GM04503 (cell line): ENCODE results near the gene LRP8.

ENCODE experiments used
- DNase-seq: peaks from one replicate; pipeline ENCODE4 v3.0.0-alpha.2; 2012; ENCODE audit warnings: low read depth

Gene LRP8

DNA sequence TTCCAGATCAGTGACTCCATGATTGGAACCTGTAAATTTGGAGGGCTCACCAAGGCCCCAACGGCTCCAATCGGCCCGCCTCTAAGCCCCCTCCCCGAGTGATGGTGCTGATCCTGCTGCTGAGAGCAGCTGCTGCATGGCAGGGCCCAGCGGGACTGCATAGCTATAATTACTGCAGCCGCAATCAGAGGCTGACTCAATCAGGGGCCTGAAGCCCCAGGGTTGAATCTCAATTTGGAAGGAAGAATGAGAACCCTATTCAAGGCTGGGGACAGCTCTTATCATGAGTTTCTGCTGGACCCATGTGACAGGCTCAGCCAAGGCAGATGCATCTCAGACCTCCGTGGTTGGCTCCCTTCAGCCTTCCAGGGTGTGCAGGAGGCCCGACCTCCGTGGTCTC is 46.7 kb downstream of the LRP8 start:
- DNase-seq: no peak

GRCh38 chr1:53280496-53280895 is 47.4 kb downstream of the LRP8 start:
- no peak for DNase-seq

- DNase-seq: no peak
Measured at GRCh38 chr1:53279296-53280200, 48.3 kb downstream of the LRP8 start.

- no peak for DNase-seq
Measured at GRCh38 chr1:53278298-53278725, 49.6 kb downstream of the LRP8 start.

GRCh38 chr1:53277326-53277725 is 50.5 kb downstream of the LRP8 start:
- DNase-seq: no peak

DNA sequence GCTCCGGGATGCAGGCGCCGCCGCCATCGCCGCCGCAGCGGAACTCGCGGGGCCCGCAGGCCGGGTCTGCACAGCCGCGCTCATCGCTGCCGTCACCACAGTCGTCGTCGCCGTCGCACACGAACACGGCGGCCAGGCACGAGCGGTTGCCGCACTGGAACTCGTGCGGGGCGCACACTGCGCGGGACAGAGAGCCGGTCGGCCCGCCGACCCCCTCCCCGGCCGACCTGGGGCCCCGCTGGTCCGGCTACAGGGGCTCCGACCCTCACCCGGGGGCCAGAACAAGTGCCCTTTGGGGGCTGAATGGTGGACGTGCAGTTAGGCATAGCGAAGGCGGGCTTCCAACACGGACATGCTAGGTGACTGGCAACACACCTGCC is 51.0 kb downstream of the LRP8 start:
- DNase-seq: no peak

- no peak for DNase-seq
Measured at GRCh38 chr1:53276153-53276901, 51.5 kb downstream of the LRP8 start.

GRCh38 chr1:53275566-53275965 is 52.3 kb downstream of the LRP8 start:
- DNase-seq: no peak

DNA sequence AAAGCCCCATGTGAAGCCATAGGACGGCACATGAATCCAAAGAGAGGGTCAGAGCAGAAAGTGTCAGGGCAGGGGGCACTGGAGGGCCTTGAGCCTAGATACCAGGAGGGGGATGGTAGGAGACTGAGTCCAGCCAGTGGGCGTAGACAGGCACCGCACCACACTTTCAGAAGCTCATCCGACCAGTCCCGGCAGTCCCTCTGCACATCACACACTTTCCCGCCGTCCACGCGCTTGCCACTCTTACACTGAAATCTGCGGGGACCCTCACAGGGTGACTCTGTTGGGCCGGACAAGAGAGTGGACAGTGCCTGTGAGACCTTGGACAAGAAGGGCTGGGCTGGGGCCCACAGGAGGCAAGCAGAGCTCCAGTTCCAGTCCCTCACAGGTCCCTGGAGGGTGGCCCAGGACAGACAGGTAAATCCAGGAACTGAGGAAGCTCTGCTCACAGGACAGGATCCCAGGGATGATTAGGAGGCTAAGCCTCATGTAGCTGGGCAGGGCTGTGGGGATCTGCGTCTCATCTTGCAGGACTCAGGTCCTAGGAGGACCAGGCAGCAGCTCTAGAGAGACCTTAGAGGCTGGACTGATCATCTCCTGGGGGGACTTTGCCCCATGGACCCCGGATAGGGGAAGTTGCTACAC is 53.2 kb downstream of the LRP8 start:
- DNase-seq: no peak

GRCh38 chr1:53274026-53274425 is 53.8 kb downstream of the LRP8 start:
- no peak for DNase-seq

DNA sequence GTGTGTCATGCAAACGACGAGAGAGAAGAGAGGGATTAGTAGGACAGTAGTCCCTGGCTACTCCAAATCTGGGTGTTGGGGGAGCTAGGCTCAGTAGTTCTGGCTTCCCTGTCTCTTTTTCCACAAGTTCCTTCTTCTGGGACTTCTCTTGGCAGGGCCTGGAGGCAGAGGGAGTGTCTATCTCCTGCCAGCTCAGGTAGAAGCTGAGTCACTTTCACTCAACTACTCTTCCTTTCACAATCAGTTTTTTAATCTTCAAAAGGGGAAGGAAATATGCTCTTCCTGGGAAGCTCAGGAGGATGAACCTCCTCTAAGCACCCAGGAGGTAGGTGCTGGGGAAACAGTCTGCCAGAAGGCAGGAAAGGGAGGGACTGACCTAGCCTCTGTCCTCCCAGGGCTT is 54.3 kb downstream of the LRP8 start:
- DNase-seq: no peak

DNA sequence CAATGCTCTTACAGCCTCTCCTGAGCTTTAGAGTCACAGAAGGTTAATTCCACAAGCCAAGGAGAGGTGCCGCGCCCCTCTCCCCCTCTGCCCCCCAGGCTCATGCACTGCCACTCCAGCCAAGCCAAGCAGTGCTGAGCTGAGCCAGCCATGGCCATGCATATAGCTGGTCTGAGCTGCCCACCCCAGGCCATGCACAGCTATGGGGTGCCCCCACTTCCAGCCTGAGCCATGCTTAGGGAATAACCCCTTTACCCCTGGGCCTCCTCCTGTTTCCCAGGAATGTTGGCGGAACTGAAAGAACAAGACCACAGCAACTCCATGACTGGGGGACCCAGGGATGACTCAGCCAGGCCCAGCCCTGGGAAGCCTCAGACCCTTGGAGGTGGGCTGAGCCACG is 55.5 kb downstream of the LRP8 start:
- DNase-seq: no peak

- DNase-seq: no peak
Measured at GRCh38 chr1:53271446-53272090, 56.3 kb downstream of the LRP8 start.

GRCh38 chr1:53270873-53271272 is 57.0 kb downstream of the LRP8 start:
- DNase-seq: no peak

- DNase-seq: no peak
Measured at GRCh38 chr1:53270107-53270506, 57.8 kb downstream of the LRP8 start.

- DNase-seq: no peak
Measured at GRCh38 chr1:53267761-53268160, 60.1 kb downstream of the LRP8 start.

GRCh38 chr1:53266038-53266437 is 61.8 kb downstream of the LRP8 start:
- DNase-seq: no peak

GRCh38 chr1:53265581-53265980 is 62.3 kb downstream of the LRP8 start:
- DNase-seq: no peak

DNA sequence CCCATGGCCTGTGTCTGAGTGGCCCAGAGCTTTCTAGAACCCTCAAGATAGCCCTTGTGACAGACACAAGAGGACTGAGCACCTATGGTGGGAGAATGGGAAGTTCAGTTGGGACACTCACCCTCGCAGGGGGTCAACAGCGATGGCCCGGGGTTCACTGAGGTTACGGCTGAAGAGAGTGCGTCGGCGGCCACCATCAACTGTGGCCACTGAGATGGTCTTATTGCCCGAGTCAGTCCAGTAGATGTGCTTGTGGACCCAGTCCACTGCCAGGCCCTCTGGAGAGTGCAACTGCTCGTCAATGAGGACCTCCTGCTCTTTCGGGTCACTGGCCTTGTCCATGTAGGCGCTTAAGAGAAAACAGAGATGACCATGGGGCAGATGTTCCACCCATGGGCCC is 63.8 kb downstream of the LRP8 start:
- no peak for DNase-seq

DNA sequence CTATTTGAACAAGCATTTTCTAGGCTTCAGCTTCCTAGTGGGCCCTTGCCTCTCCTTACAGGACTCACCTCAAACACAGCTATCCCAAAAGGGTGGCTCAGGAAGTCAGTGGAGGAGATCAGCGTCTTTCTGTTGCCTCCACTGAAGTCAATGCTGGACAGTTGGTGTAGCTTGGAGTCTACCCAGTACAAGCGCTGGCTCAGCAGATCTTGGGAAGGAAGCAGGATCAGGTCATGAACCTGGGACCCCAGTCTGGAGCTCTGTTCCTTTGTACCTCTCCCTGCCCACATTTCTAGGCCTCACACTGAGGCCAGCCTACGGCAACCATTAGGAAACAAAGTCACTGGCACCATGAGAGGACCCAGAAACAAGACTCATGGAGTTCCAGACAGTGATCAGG is 65.9 kb downstream of the LRP8 start:
- no peak for DNase-seq

DNA sequence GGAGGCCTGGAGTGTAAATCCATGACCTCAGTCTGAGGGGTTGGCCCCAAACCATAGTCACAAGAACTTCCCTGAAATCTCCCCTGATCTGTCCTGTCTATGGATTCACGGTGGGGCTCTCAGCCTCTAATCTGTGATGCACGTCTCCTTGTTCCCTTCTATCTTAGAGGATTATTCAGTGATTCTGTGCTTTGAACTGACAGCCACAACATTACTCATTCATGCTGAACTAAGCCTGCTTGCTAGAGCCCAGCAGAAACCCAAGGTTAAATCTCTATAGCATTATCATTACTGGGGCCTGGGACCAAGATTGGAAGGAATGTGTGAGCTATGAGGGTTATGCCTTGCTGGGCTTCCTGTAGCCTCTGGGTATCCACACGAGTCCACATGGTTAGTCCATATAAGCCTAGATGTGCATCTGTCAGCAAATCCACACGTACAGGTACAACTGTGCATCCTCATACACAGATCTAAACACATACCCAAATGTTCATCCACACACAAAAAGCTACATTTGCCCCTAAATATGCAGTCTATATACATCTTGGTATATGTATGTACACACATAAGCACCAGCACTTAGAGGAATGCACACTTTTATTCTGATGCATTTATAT is 67.1 kb downstream of the LRP8 start:
- DNase-seq: no peak

GRCh38 chr1:53259932-53260331 is 67.9 kb downstream of the LRP8 start:
- DNase-seq: no peak
